Measurements from ENCODE around the gene ABCA2.

Gene ABCA2

GRCh38 chr9:137027369-137028262, at the start of gene ABCA2:
ABCA2 (minus strand) TSS chr9:137028237; CDS start chr9:137028140, 97 bp downstream.
- Mint-ChIP-seq H3K36me3 (ENCODE audit: low read depth) (no peaks in the 10 kb centered on the region), H3K4me1 (no peaks in the 10 kb centered on the region), H3K27me3 (ENCODE audit: low read depth) (peaks cover 3% of the 10 kb centered on the region), H3K4me3 (peak within 1 kb of the TSS; percentile 89 to 92 (median 92)), H3K9me3 (no peaks in the 10 kb centered on the region), H3K27ac (peak within 1 kb of the TSS in 2 of 3 experiments; percentile 74 to 76)
- no peak for TF ChIP-seq CTCF (IDR thresholded peaks at IDR 0.05; ENCODE audit: unreplicated experiment in 3 of 3)

- Mint-ChIP-seq H3K4me1 (no peaks in the 10 kb centered on the region), H3K27ac (no peak within 1 kb of the TSS), H3K9me3 (no peaks in the 10 kb centered on the region), H3K36me3 (ENCODE audit: low read depth) (no peaks in the 10 kb centered on the region), H3K27me3 (ENCODE audit: low read depth) (peaks cover 85% of the 10 kb centered on the region), H3K4me3 (peak within 1 kb of the TSS; percentile 66 to 77 (median 71))
- no peak for TF ChIP-seq CTCF (IDR thresholded peaks at IDR 0.05; ENCODE audit: unreplicated experiment in 3 of 3)
Measured at GRCh38 chr9:137077010-137077747, 49.1 kb upstream of the ABCA2 start, which contains the start of gene UAP1L1. UAP1L1 (plus strand) TSS chr9:137077517; CDS start chr9:137077533, 16 bp downstream.

GRCh38 chr9:137076636-137077009, 48.6 kb upstream of the ABCA2 start:
- no peaks in the 10 kb centered on the region for H3K36me3 Mint-ChIP-seq (ENCODE audit: low read depth)
- H3K4me1 Mint-ChIP-seq = no peaks in the 10 kb centered on the region
- no peaks in the 10 kb centered on the region for H3K9me3 Mint-ChIP-seq
- no peak for TF ChIP-seq CTCF (IDR thresholded peaks at IDR 0.05; ENCODE audit: unreplicated experiment in 3 of 3)
- H3K4me3 Mint-ChIP-seq = peak overlapping the region; percentile 65 to 75 (median 70)
- peaks cover 81% of the 10 kb centered on the region for H3K27me3 Mint-ChIP-seq (ENCODE audit: low read depth)
- H3K27ac Mint-ChIP-seq = no peak overlapping the region

- peaks cover 7% of the 10 kb centered on the region for H3K4me1 Mint-ChIP-seq
- no peak for TF ChIP-seq CTCF (IDR thresholded peaks at IDR 0.05; ENCODE audit: unreplicated experiment in 3 of 3)
- peaks cover 76% of the 10 kb centered on the region for H3K27me3 Mint-ChIP-seq (ENCODE audit: low read depth)
- no peak overlapping the region for H3K27ac Mint-ChIP-seq
- peak overlapping the region; percentile 37 to 57 (median 43) for H3K4me3 Mint-ChIP-seq
- no peaks in the 10 kb centered on the region for H3K9me3 Mint-ChIP-seq
- no peaks in the 10 kb centered on the region for H3K36me3 Mint-ChIP-seq (ENCODE audit: low read depth)
Measured at GRCh38 chr9:137075275-137075775, 47.3 kb upstream of the ABCA2 start.

GRCh38 chr9:137074657-137075274, 46.7 kb upstream of the ABCA2 start:
- Mint-ChIP-seq H3K4me1 (peaks cover 7% of the 10 kb centered on the region), H3K9me3 (no peaks in the 10 kb centered on the region), H3K36me3 (ENCODE audit: low read depth) (no peaks in the 10 kb centered on the region), H3K27me3 (ENCODE audit: low read depth) (peaks cover 70% of the 10 kb centered on the region), H3K4me3 (peak overlapping the region; percentile 9 to 57 (median 32)), H3K27ac (no peak overlapping the region)
- no peak for TF ChIP-seq CTCF (IDR thresholded peaks at IDR 0.05; ENCODE audit: unreplicated experiment in 3 of 3)

Measured in nephron (organoid).